Measurements from ENCODE around the gene ZNF212.

The ZNF212 gene

DNA sequence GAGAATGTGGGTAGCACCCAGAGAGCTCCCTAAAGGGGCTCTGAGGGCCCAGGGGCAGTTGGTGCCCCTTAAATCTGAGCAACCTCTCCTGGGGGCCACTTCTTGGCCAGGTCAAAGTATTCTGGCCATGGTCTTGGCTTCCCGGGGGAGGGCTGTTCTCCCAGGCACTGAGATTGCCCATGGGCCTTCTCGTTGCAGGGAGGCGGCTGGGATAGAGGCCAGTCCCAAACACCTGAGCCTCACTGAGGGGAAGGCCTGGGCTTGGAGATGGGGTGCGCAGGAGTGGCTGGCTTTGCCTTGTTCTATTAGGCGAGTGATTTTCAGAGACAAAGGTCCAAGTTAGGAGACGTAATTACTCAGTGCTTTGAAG is 56.0 kb downstream of the ZNF212 start:
- H3K4me3 ChIP-seq (ENCODE audit: low read depth, low read length), result no peak overlapping the region
- no peak for TF ChIP-seq CTCF (IDR thresholded peaks at IDR 0.05; ENCODE audit: borderline replicate concordance, insufficient read depth, low read depth, low read length)

- no peak for TF ChIP-seq CTCF (IDR thresholded peaks at IDR 0.05; ENCODE audit: borderline replicate concordance, insufficient read depth, low read depth, low read length)
- H3K4me3 ChIP-seq (ENCODE audit: low read depth, low read length), result no peak overlapping the region
These were observed 56.9 kb downstream of the ZNF212 start for GRCh38 chr7:149296368-149296767.

DNA sequence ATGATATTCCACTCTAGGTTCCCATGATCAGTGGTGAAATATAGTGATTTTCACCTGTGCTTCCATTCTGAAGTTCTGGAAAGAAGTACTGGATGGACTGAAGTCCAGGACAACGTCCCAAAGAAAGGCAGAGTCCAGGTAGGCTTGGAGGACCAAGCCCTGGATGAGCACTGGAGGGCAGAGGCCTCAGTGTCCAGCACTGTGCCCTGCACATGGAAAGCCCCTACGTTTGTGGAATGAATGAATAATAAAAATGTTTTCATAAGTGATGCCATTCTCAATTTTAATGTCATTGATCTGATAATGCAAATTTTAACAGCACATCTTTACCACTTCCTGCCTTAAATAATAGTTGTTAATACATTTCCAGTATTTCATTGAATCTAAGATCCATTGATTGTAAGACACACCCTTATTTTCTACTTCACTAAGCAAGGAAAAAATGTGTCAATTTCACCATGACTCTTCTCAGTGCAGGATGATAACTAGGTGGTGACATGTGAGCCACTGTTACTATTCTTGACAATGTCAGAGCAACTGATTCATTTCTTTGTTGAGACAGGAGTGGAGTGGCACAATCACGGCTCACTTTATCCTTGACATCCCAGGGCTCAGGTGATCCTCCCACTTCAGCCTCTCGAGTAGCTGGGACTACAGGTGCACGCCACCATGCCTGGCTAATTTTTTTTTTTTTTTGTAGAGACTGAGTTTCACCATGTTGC is 57.7 kb downstream of the ZNF212 start:
- H3K4me3 ChIP-seq (ENCODE audit: low read depth, low read length), result no peak overlapping the region
- no peak for TF ChIP-seq CTCF (IDR thresholded peaks at IDR 0.05; ENCODE audit: borderline replicate concordance, insufficient read depth, low read depth, low read length)

DNA sequence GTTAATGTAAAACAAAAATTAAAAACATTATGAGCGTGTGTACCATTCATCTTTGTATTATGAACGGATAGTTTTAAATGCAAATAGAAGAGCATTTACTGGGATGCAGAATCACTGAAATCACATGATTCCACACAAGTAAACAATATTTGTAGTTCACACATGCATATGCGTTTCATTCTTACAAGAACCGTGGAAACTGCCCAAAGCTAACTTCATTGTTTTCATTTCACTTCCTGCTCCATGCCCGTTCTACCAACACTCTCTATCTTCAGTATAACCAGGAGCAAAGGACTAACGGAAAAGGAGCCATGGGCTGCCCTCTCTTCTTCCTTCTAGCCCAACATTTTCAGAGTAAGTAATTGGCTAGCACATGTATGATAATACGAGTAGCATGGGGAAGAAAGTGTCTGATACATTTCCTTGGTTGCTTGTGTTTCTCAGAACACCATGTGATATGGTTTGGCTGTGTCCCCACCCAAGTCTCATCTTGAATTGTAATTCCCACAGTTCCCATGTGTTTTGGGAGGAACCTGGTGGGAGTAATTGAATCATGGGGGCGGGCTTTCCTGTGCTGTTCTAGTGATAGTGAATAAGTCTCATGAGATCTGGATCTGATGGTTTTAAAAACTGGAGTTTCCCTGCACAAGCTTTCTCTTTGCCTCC is 61.3 kb downstream of the ZNF212 start:
- H3K4me3 ChIP-seq (ENCODE audit: low read depth, low read length), result no peak overlapping the region
- no peak for TF ChIP-seq CTCF (IDR thresholded peaks at IDR 0.05; ENCODE audit: borderline replicate concordance, insufficient read depth, low read depth, low read length)

GRCh38 chr7:149302222-149302621 is 62.8 kb downstream of the ZNF212 start:
- H3K4me3 ChIP-seq (ENCODE audit: low read depth, low read length), result no peak overlapping the region
- TF ChIP-seq CTCF (IDR thresholded peaks at IDR 0.05; ENCODE audit: borderline replicate concordance, insufficient read depth, low read depth, low read length), result no peak

DNA sequence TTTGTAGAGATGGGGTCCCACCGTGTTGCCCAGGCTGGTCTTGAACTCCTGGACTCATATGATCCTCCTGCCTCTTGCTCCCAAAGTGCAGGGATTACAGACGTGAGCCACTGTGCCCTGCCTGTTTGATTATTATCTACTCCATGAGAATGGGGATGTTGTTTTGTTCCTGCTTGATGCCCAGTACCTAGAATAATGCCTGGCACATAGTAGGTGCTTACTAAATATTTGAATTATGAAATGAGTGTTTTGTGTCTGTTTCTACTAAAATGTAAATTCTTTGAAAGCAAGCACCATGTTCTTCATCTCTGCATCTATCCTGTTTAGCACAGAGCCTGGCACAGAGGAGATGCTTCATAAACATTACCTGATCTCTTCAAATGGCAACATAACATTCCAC is 63.4 kb downstream of the ZNF212 start:
- no peak for TF ChIP-seq CTCF (IDR thresholded peaks at IDR 0.05; ENCODE audit: borderline replicate concordance, insufficient read depth, low read depth, low read length)
- no peak overlapping the region for H3K4me3 ChIP-seq (ENCODE audit: low read depth, low read length)

GRCh38 chr7:149304006-149304405 is 64.6 kb downstream of the ZNF212 start:
- TF ChIP-seq CTCF (IDR thresholded peaks at IDR 0.05; ENCODE audit: borderline replicate concordance, insufficient read depth, low read depth, low read length), result no peak
- H3K4me3 ChIP-seq (ENCODE audit: low read depth, low read length), result no peak overlapping the region
